ENCODE results near the gene NAV2. TPM values are rescaled to one million over a fixed set of nuclear protein-coding genes. Genes with fewer than 3 reads are reported as not detected.
"Not testable (repeated sequence)": the region's sequence is repeated elsewhere in the genome, so short reads cannot be mapped to it uniquely, and the experiment has no call there.

Gene NAV2
- total RNA-seq, 1 donor from 2014 or later, result 9.1 TPM

GRCh38 chr11:19946681-19947080 lies 234.0 kb downstream of the NAV2 start:
- no peak for DNase-seq (ENCODE audit: low read depth)

GRCh38 chr11:19947537-19948114 lies 235.0 kb downstream of the NAV2 start:
- no peak for DNase-seq (ENCODE audit: low read depth)

DNA sequence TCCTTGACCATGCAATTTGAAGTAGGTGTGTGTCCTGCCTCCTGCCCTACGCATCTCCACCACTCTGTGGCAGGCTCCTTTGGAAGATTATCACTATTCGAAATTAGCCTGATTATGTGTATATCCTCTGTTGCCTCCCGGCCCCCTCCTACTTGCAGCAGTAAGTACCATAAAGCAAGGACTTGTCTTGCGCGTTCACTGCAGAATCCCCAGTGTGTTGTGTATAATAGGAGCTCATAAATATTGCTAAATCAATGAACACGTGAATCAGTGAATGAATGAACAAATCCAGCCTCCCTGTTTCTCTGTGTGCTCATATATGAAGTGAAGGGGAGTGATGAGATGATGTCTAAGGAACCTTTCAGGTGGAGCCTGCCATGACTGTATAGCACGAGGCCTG lies 237.0 kb downstream of the NAV2 start:
- no peak for DNase-seq (ENCODE audit: low read depth)

GRCh38 chr11:19951558-19952115 lies 239.0 kb downstream of the NAV2 start:
- DNase-seq (ENCODE audit: low read depth), result peak; percentile 83

- no peak for DNase-seq (ENCODE audit: low read depth)
Measured at GRCh38 chr11:19952116-19952605, 239.5 kb downstream of the NAV2 start.

DNA sequence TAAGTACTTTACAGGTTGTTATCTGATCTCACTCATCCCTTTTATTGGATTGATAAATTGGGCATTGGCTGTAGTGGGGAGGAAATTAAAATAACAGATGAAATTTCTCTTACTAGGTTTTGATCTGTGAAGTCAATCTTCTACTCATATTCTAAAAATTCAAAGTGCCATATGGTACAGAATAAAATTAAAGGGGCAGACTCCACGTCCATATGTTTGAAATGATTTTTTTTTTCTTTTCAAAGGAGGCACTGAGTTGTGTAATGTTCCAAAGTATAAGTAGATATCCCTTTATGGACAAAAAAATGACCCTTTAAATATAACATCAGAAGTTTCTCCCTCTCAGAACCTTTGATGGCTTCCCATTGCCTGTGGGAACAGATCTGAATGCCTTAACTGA lies 240.3 kb downstream of the NAV2 start:
- DNase-seq (ENCODE audit: low read depth), result no peak

- peak; percentile 40 for DNase-seq (ENCODE audit: low read depth)
Measured at GRCh38 chr11:19953336-19953735, 240.7 kb downstream of the NAV2 start.

- DNase-seq (ENCODE audit: low read depth), result peak; percentile 91
Measured at GRCh38 chr11:19953909-19954308, 241.3 kb downstream of the NAV2 start.

GRCh38 chr11:19954899-19955298 lies 242.3 kb downstream of the NAV2 start:
- DNase-seq (ENCODE audit: low read depth), result peak; percentile 27

DNA sequence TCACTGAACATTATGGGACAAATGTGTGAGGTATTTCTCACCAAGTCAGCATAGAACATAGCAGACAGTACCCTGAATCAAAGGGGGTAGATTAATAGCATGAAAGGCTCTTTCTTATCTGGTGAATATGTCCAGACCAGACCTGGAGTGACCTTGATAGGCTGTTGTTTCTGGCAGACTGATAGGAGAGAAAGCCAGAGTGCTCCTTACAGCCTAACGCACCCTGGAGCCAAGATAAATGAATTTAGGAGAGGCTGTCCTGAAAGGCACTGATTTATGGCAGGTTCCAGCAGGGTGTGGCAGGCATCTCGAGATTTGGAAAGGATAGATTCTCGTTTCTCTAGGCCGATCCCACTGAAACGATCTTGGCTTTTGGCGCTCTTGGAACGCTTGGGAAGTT lies 243.0 kb downstream of the NAV2 start:
- no peak for DNase-seq (ENCODE audit: low read depth)

DNA sequence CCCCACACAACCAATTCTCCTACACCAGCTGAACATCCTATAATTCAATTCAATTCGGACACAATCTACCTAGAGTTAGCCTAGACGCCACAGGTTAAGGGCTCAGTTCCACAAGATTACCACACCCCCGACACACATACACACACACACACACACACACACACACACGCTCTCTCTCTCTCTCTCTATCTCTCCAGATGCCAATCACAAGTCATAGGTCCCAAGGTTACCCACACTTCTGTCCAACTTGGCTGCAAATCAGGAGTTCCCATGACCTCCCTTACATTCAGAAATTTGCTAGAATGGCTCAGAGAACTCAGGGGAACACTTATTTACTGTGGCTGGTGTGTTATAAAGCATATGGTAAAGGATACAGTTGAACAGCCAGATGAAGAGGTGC lies 243.6 kb downstream of the NAV2 start:
- DNase-seq (ENCODE audit: low read depth), result no peak

GRCh38 chr11:19957294-19957943 lies 244.8 kb downstream of the NAV2 start:
- peak; percentile 24 for DNase-seq (ENCODE audit: low read depth)

- no peak for DNase-seq (ENCODE audit: low read depth)
Measured at GRCh38 chr11:19958204-19958603, 245.6 kb downstream of the NAV2 start.

DNA sequence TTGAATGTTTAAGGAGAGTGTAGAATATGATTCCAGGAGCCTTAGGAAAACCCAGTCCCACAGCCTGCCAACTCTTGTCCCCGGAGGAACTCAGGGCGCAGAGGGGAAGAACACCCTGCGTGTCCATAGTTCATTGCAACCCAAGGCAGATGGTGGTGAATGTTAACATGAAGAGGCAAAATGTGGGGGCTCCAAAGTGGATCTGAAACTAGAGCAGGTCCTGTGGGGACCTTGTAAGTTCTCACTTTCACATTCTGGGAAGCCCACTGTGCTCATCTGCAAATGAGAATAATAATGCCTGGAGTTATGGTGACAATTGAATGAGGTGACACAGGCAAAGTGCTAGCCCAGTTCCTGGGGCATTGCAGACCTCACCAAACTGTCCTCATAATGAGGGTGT lies 246.6 kb downstream of the NAV2 start:
- DNase-seq (ENCODE audit: low read depth), result no peak

DNA sequence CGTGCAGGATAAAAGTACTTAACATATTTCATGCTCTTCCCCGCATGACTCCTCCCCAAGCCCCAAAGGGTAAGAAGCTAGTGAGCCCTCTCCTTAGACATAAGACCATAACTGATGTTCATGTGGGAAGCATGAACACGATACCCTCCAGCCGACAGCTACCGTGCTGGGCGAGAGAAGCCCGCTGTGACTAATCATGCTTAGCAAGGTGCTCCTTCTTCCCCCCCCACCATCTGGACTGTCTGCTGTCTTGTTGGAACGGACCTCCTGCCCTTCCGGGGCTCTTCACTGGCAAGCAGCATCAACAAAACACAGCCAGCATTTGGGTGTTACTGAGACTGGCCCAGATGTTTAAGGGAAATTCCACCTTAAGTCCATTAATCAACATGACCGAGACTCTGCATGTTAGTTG lies 247.0 kb downstream of the NAV2 start:
- no peak for DNase-seq (ENCODE audit: low read depth)

GRCh38 chr11:19960410-19960809 lies 247.8 kb downstream of the NAV2 start:
- DNase-seq (ENCODE audit: low read depth), result not testable (repeated sequence)

- DNase-seq (ENCODE audit: low read depth), result no peak
Measured at GRCh38 chr11:19961225-19961624, 248.6 kb downstream of the NAV2 start.

DNA sequence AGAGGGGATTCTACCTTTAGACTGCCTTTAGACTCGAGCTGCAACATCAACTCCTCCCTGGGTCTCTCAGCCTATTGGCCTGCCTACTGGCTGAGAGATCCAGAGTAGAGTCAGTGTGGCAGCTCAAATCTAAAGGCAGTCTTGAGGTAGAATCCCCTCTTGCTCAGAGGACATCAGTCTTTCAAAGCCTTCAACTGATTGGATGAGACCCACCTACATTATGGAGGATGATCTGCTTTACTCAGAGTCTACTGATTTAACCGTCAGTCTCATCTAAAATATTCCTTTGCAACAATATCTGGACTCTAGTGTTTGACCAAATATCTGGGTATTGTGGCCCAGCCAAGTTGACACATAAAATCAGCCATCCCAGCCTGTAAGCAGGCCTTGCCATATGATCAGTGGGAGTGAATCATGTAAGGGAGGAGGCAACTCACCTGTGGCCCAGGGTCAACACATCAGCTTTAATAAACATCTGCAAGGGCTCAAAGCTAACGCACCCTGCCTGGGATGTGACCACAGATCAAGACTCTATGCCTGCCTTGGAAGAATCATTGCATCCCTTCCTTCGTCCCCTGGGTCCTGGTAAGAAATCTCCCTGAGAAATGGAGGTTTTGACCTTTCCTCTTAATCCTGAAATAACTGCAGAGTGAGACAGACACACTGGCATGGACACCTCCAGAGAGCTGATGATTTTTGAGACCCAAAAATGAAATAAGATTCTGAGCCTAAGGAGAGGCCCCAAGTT lies 249.6 kb downstream of the NAV2 start:
- DNase-seq (ENCODE audit: low read depth), result no peak

- DNase-seq (ENCODE audit: low read depth), result peak; percentile 60
Measured at GRCh38 chr11:19962801-19963175, 250.2 kb downstream of the NAV2 start.

DNA sequence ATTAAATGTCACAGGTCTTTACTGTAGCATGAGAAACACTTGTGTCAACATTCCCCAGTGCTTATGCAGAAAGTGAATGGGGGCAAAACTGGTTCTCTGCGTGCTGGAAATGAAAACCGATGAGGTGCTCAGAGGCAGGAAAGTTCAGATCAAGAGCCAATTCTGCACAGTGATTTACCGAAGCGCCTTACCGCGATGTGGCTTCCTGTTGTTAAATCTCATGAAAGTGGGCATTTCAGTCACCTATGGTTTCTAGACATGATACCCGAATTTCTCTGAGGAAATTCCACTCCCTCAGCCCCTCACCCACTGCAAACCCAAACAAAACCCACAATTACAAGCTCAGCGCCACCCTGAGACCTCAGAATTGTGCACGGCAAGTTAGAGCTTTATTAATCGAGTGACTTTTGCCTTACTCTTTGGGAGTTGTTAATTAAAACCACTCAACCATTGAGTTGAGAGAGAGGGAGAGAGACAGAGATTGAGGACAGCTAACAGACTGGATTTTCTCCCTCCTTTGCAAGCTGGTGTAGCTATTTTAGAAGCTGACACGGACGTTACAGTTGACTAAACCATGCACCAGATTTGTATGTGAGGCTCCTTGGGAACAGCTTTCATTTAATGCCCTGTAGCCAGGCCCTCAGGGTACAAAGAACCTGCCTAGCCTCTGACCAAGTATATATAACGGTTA lies 251.2 kb downstream of the NAV2 start:
- no peak for DNase-seq (ENCODE audit: low read depth)

- DNase-seq (ENCODE audit: low read depth), result peak; percentile 94
Measured at GRCh38 chr11:19966441-19966840, 253.8 kb downstream of the NAV2 start.

DNA sequence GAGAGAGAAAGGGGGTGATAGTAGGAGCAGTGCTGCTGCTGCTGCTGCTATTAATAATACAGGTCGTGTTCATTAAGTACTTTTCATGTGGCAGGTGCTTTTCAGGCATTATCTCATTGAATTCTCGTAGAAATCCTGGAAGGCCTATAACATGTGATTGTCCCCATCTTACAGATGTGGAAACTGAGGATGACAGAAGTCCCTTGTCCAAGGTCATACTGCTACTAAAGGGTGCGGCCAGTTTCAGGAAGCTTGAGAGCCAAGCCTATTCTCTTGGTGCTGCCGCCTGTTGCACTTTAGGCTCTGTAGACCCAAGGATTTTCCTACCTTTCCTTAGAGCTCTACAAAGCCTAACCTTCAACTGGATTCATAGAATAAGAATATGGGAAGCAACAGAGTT lies 254.3 kb downstream of the NAV2 start:
- DNase-seq (ENCODE audit: low read depth), result no peak

All from myocyte (in vitro differentiated cells).